GM13977 (cell line): Measurements from ENCODE around the gene THRSP.

Source experiments
- DNase-seq: peaks from one replicate; pipeline ENCODE4 v3.0.0; 2012; ENCODE audit warnings: low spot score
- in situ Hi-C: fragments of 300-500 bp; cut with MboI; formaldehyde crosslinking; loops from one replicate; pipeline ENCODE4 v1.12.0; 2022; ENCODE audit warnings: low sequenced_read_pairs, low pct_unique_long_range_greater_than_20kb, mixed read lengths, inconsistent platforms; ENCODE audit not compliant: unreplicated experiment
- TF ChIP-seq, protein P1 (sequence below): IDR thresholded peaks from 2 replicates; pipeline ENCODE4 v1.5.1; 2012; ENCODE audit warnings: mild to moderate bottlenecking, control low read depth; ENCODE audit not compliant: insufficient read depth; ENCODE audit errors: extremely low read depth, missing control alignments

The THRSP gene

DNA sequence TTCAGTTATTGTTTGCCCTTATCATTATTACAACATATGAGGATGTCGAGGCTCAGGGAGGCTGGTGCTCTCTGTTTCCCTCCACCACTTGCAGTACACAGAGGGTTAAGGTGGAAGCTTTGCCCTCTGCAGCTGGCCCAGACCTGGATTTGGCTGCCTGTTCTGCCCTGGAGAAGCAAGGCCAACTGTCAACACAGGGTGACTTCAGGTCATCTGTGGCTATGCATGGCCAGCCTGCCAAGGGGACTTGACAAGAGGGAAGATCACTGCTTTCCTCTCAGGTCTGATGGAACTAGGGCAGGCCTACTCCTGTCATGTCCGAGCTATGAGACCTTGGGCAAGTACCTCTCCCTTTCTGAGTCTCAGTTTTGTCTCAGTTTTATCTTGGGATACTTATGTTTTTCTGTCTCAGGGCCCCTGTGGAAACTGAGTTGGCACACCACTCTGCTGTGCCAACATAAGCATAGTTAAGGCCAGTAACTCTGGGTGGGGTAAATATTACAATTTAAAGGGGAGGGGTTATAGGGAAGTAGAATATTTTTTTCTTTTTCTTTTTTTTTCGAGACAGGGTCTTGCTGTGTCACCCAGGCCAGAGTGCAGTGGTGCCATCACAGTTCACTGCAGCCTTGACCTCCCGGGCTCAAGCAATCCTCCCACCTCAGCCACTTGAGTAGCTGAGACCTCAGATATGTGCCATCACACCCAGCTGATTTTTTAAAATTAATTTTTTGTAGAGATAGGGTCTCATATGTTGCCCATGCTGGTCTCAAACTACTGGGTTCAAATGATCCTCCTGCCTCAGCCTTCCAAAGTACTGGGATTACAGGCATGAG, 2.4 kb upstream of the THRSP start:
- DNase-seq = no peak
- TF ChIP-seq, protein P1, sequence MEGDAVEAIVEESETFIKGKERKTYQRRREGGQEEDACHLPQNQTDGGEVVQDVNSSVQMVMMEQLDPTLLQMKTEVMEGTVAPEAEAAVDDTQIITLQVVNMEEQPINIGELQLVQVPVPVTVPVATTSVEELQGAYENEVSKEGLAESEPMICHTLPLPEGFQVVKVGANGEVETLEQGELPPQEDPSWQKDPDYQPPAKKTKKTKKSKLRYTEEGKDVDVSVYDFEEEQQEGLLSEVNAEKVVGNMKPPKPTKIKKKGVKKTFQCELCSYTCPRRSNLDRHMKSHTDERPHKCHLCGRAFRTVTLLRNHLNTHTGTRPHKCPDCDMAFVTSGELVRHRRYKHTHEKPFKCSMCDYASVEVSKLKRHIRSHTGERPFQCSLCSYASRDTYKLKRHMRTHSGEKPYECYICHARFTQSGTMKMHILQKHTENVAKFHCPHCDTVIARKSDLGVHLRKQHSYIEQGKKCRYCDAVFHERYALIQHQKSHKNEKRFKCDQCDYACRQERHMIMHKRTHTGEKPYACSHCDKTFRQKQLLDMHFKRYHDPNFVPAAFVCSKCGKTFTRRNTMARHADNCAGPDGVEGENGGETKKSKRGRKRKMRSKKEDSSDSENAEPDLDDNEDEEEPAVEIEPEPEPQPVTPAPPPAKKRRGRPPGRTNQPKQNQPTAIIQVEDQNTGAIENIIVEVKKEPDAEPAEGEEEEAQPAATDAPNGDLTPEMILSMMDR = no peak
- in situ Hi-C loops = no loop called here

DNA sequence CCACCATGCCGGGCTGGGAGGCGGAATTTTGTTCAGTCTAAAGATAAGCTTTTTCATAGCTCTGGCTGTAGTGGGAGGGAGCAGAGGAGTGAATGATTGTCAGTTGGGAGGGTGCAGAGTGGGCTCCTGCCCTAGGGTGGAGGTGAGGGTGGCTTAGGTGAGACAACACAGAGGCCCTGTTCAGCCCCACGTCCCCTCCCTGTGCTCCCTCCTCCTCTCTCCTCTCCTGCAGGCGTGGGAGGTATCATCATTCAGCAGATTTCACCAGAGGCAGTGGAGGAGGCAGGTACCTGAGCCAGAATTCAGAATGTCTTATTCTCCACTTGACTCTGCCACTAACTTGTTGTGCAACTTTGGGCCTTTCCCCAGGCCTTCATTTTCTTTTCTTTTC, 1.7 kb upstream of the THRSP start:
- in situ Hi-C loops = no loop called here
- no peak for DNase-seq
- TF ChIP-seq, protein P1 = no peak

DNA sequence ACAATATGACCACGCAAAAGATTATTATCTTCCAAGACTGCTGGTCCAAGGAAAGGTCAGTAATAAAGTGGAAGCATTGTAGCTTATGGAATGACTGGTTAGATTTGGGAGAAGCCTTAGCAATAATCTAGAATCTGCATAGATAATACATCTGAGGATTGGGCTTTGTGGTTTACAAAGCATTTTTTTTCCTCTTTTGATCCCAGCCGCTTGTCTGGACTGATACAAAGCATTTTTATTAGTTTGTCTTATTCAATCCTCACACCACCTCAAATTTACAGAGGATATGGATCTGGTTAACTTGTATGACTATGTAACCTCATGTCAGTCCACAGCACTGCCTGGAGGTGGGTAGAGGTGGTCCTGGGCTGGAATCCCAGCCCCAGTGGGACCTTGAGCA, 990 bp upstream of the THRSP start:
- in situ Hi-C loops = no loop called here
- TF ChIP-seq, protein P1 = no peak
- no peak for DNase-seq

DNA sequence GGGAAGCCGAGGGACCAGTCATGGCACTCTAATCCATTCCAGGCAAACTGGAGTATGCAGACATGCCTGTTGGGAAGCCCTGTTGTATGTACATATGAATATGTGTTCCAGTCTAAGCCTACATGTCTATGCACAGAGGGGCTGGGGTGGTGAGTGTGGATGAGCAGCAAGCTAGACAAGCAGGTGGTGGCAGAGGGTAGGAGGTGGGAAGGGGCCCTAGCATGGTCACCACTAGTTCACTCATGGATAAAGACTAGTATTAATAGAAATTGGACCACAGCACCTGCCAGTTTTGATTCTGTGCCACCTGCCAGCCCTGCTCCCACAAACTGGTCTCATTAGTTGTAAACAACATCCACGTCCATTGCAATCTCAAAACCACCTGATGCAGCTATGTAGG, 1.5 kb downstream of the THRSP start:
- DNase-seq = no peak
- in situ Hi-C loops = no loop called here
- TF ChIP-seq, protein P1 = no peak

DNA sequence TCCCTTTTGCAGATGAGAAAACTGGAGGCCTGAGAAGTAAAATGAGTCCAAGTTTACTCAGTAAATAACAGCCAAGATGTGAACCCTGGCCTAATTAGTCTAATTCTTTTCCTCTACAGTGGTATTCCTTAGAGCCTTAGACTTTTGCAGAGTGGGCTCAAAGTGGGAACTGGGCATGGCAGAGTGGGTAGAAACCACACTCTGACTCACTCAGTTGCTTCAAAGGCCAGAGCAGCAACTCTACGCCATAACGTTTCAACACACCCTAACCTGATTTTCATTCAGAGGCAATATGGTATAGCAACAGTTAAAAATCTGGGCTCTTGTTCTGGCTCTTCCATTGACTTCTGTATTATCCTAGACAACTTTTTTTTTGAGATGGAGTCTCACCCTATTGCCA, 2.8 kb downstream of the THRSP start:
- DNase-seq = no peak
- in situ Hi-C loops = no loop called here
- TF ChIP-seq, protein P1 = no peak

DNA sequence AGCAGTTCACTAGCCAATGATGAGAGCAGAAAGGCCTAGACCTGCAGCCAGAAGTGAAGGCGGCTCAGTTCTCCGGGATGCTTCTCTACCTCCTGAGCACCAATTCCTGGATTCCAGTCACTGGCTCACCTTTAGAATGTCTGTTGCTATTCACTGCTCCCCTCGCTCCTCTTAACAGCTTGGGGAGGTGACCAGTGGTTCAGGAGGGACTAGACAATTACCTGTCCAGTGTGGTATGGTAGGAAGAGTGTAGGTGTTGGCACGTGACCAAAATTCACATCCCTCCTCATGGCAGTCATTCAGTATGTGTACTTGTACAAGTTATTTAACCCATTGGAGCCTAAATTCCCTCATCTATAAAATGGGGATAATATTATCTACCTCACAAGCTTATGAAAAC, 4.0 kb downstream of the THRSP start:
- TF ChIP-seq, protein P1 = no peak
- in situ Hi-C loops = no loop called here
- DNase-seq = no peak

DNA sequence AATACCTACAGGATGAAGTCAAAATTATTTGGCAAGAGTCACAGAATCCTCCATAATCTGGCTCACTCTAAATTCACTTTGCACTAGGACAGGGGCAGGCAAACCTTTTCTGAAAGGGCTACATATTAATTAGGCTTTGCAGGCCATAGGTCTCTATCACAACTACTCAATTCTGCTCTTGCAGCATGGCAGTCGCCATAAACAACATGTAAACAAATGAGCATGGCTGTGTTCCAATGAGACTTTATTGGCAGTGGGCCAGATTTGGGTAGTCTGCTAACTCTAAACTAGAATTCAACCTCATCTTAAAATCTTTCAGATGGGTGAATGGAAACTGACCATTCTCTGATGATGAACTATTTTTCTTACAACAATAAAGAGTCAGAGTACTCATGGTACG, 5.8 kb downstream of the THRSP start:
- no peak for DNase-seq
- TF ChIP-seq, protein P1 = no peak
- in situ Hi-C loops = no loop called here
